SIG-M5 treated with dmso at 0.1 percent for 504 hours (cell line): ENCODE data around the gene MGST2.
A peak's percentile ranks its signal among the peaks of the same experiment; 100 is the strongest.

Experiments used
- DNase-seq: peaks from one replicate; lab custom pipeline; 2025; ENCODE audit not compliant: unreplicated experiment; lab: John Stamatoyannopoulos, UW

The MGST2 gene

DNA sequence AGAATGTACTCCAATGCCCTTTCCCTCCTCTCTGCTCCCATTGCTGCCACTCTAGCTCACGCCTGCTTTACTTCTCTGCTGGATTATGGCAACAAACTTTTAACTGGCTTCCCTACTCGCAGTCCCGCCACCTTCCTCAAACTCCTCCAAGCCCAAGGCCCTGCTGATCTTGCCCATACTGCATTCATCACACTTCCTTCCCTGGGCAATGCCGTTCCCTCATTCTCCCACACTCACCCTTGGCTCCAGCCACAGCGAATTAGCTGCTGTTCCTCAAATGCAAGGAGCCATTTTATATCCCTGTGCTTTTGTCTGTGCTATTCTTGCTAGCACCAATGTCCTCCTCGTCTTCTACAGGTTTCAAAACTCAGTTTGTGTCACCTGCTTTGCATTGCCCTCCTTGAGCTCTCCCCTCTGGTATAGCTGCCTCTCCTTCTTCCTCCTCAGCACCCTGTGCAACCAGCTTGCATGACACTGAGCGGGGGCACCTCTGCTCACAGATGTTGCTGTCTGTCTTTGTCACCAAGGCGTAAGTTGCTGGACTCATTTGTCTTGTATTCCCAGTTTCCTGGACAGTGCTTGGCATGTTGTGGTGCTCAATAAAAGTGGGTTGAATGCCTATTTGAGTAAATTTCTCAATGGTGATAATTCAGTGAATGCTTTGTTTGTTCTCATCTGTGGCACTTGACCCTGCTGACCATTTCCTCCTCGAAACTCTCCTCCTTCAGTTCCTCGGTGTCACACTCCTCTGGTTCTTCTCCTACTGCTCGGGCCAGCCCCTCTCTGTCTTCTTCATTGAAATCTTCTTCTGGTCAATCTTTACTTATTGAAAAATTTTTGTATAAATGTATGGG, 22.4 kb upstream of the MGST2 start:
- no peak for DNase-seq

DNA sequence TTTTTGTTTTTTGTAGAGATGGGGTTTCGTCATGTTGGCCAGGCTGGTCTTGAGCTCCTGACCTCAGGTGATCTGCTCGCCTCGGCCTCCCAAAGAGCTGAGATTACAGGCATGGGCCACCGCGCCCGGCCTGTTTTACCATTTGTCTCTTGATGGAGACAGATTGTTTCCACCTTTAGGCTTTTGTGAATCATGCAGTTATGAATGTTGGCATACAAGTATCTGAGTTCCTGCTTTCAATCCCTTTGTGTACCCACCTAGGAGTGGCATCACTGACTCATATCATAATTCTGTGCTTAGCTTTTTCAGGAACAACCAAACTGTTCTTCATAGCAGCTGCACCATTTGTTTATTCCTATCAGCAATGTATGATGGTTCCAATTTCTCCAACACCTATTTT, 20.2 kb upstream of the MGST2 start:
- peak; percentile 27 for DNase-seq

GRCh38 chr4:139647184-139647583, 18.4 kb upstream of the MGST2 start:
- peak; percentile 84 for DNase-seq

- DNase-seq, result no peak
Observed at GRCh38 chr4:139647952-139648351, 17.7 kb upstream of the MGST2 start.

GRCh38 chr4:139651282-139652194, 14.1 kb upstream of the MGST2 start:
- peak; percentile 78 for DNase-seq

DNA sequence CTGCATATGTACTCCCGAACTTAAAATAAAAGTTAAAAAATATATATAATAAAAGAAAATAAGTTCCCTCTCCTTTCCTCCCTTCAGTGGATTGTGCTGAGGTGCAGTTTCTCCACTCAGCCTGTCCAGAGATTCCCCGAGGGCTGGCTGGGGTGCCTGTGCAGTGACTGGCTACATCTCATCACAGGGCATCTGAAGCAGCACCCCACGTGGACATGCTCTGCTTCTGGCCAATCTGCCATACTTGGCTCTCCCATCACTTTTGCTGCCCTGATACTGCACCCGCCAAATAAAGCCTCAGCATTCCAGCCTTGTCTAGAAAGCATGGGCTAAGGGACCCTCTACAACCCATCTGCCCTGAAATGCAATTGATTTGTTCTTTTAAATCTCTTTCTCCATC, 11.1 kb upstream of the MGST2 start:
- no peak for DNase-seq

- DNase-seq, result peak; percentile 62
Observed at GRCh38 chr4:139655116-139655515, 10.5 kb upstream of the MGST2 start.

DNA sequence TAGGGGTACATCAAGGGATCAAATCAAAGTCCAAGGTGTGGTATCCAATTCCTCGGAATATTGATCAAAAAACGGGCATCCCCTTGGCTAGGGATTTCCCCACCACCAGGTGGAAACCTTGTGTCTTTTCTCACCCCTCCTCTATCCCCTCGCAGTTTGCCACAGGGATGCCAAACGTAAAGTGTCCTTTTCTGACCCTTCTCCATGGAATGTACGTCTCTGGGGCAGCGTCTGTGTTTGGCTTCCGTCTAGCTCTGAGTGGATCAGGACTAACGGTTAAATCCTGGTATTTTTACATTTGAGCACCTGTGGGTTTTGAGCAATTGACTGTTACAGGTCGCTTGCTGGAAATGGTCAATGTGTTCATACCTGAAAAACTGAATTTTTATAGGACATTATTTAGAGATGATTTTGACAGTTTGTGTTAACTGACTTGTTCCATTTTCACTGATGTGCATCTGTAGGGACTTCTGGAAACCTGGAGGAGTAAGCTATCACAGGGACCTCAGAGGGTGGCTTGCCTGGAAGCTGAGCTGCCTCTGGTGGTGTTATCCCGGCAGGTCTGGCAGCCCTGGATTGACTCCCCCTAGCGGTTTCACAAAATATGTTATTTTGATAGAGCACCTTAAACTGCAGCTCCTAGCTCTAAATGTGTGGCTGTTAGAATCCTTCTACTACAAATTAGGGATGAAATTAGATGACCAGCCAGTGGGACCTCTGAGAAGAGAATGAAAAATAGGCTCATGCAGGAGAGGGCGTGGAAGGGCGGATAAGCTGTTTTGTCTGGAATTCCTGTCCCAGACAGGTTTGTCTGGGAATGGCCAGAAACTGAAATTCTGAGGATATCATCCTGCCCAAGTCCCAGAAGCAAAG, 8.8 kb upstream of the MGST2 start:
- peak; percentile 83 for DNase-seq

DNA sequence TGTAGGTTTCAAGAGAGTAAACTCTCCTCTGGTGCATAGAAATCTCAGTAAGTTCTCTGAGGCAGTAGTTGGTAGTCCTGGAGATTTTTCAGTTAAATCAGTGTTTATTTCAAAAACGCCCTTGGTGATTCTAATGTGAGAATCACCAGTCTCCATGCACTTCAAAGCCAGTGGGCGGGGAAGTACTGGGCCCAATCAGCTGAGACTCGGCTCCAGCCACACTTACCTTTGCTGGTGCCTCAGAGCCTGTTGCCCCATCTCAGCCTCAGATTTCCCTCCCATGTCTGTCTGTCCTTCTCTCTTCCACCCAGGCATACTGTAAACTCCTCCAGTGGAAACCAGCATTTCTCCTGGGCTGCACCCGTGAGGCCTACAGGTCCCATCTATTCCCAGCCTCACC, 7.4 kb upstream of the MGST2 start:
- no peak for DNase-seq

- no peak for DNase-seq
Observed at GRCh38 chr4:139658586-139659382, 6.8 kb upstream of the MGST2 start.

DNA sequence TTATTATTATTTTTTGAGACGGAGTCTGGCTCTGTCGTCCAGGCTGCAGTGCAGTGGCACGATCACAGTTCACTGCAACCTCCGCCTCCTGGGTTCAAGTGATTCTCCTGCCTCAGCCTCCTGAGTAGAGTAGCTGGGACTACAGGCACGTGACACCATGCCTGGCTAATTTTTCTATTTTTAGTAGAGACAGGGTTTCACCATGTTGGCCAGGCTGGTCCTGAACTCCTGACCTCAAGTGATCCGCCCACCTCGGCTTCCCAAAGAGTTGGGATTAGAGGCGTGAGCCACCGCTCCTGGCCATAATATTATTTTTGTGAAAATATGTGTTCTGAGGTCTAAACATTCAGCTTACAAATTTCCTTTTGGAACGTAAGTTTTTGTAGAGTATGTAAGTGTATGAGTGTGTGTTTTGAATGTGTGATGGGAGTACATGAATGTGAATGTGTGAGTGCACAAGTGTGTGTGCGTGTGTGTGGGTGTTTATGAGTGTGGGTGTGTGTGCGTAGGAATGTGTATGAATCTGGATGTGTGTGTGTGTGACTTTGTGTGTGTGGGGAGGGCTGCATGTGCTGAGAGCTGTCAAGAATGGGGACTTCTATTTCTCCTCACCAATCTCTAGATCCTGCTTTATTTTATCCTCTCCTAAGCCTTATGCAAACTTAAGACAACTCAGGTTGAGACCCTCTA, 5.7 kb upstream of the MGST2 start:
- DNase-seq, result no peak

DNA sequence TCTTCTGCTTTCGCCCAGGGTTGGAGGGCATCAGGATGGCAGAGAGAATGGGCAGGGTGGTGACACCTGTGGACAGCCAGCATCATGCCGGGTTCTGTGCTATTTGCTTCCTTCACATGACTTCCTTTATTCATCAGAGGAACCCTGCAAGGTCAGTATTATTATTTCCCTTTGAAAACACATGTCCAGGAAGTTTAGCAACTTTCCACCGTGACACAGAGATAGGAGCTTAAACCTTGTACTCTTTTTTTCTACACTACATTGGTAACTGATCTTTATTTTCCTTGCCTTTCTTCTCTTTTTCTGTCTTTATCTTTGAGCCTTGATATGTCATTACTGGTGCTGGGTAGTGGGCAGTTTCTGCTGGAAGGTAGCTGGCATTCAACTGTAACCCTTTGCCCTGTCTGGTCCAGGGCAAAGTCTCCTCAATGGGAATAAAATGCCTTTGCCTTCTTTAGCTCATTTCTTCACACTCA, 5.0 kb upstream of the MGST2 start:
- DNase-seq, result peak; percentile 34

- no peak for DNase-seq
Observed at GRCh38 chr4:139663561-139664138, 2.0 kb upstream of the MGST2 start.

DNA sequence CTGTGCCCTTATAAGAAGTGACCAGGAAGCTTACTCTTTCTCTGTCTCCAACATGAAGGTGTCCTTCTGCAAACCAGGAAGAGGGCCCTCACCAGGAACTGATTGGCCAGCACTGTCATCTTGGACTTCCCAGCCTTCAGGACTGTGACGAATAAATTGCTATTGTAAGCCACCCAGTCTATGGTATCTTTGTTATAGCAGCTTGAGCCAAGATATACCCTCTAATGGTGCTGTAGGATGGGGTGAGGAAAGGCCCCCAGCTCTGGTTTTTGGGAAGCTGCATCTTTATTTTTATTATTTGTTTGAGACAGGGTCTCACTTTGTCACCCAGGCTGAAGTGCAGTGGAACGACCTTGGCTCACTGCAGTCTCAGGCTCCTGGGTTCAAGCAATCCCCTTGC, 1.2 kb upstream of the MGST2 start:
- DNase-seq, result no peak

DNA sequence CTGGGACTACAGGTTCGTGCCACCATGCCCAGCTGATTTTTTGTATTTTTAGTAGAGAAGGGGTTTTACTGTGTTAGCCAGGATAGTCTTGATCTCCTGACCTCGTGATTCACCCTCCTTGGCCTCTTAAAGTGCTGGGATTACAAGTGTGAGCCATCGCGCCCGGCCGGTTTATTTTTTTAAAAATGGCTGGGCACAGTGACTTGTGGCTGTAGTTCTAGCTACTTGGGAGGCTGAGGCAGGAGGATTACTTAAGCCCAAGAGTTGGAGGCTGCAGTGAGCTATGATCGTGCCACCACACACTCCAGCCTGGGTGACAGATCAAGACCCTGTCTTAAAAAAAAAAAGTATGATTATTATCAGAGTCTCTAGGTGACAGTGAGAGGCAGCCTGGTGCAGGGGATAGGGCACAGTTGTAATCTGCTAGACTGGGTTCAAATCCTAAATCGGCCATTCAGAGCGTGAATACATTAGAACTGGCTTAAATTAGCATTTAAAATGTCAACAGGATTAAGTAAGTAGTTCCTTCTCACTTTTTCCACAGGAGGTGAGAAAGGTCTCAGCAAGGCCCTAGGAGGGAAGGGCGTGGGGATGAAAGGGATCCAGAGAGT, 435 bp upstream of the MGST2 start:
- no peak for DNase-seq

- peak; percentile 52 for DNase-seq
Observed at GRCh38 chr4:139666735-139667281, 1.2 kb downstream of the MGST2 start.

DNA sequence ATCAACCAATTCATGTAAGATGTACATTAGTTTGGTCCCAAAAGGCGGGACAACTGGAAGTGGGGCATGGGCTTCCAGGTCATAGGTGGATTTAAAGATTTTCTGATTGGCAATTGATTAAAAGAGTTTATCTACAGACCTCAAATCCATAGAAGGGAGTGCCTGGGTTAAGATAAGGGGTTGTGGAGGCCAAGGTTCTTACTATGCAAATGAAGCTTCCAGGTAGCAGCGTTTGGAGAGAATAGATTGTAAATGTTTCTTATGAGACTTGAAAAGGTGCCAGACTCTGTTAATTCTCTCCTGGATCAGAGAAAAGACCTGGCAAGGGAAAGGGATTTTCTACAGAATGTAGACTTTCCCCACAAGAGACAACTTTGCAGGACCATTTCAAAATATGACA, 2.4 kb downstream of the MGST2 start:
- DNase-seq, result no peak

DNA sequence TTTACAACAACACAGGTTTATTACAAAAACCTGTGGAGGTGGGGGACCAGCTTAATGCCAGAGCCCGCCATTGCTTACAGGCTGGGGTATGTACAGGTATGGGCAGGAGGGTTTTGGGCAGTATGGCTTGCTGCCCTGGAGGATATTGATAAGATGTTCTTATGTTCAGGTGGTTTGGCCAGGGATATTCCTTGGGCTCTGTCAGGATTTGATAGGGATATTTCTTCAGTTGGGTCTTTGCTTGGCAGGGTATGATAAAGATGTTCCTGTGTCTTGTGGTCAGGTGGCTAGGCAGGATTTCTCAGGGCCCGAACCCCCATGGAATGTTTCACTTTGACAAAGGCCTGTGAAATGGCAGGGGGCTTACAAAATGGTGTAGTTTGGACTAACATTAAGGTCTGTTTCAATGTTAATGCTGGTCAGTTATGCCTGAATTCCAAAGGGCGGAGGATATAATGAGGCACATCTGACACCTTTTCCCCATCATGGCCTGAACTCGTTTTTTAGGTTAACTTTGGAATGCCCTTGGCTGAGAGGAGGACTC, 3.1 kb downstream of the MGST2 start:
- no peak for DNase-seq
